ENCODE data around the gene WNT7A. TPM values are rescaled to one million over a fixed set of nuclear protein-coding genes. Genes with fewer than 3 reads are reported as not detected.

Gene WNT7A
- total and polyA plus RNA-seq, 3 donors from 2014 or later: 1.1 to 3.3 (median 1.1) TPM

DNA sequence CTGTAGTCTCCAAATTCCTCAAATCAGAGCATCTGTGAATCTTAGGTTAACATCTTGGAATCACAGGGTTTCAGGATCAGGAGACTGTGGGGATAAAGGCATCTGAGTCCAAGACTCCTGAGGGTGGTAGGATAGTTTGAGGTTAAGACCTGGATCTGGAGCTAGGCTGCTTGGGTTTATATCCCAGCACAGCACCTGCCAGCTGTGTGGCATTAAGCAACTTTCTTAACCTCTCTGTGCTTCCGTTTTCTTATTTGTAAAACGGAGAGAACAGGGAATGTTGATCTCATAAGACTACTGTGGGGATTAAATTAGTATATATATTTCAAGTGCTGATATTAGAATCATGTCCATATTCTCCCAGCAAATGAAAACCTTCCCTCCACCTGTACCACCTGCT is 33.6 kb downstream of the WNT7A start:
- no peaks in the 10 kb centered on the region for H3K9me3 ChIP-seq
- intact Hi-C loops (cut with DNase I; ENCODE audit: low total_unique reads): no loop called here
- no peaks in the 10 kb centered on the region for H3K4me1 ChIP-seq
- H3K36me3 ChIP-seq (ENCODE audit: low read depth, missing control alignments): no peaks in the 10 kb centered on the region
- DNase-seq: no peak
- H3K27ac ChIP-seq: no peak overlapping the region
- WGBS, 2 donors: 80 to 95% methylated on average over 2 of the region's 2 CpGs
- TF ChIP-seq, protein P1, sequence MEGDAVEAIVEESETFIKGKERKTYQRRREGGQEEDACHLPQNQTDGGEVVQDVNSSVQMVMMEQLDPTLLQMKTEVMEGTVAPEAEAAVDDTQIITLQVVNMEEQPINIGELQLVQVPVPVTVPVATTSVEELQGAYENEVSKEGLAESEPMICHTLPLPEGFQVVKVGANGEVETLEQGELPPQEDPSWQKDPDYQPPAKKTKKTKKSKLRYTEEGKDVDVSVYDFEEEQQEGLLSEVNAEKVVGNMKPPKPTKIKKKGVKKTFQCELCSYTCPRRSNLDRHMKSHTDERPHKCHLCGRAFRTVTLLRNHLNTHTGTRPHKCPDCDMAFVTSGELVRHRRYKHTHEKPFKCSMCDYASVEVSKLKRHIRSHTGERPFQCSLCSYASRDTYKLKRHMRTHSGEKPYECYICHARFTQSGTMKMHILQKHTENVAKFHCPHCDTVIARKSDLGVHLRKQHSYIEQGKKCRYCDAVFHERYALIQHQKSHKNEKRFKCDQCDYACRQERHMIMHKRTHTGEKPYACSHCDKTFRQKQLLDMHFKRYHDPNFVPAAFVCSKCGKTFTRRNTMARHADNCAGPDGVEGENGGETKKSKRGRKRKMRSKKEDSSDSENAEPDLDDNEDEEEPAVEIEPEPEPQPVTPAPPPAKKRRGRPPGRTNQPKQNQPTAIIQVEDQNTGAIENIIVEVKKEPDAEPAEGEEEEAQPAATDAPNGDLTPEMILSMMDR (IDR thresholded peaks at IDR 0.05): no peak
- TF ChIP-seq POLR2A (IDR thresholded peaks at IDR 0.05): no peak
- no peak overlapping the region for H3K4me3 ChIP-seq
- no peaks in the 10 kb centered on the region for H3K27me3 ChIP-seq

DNA sequence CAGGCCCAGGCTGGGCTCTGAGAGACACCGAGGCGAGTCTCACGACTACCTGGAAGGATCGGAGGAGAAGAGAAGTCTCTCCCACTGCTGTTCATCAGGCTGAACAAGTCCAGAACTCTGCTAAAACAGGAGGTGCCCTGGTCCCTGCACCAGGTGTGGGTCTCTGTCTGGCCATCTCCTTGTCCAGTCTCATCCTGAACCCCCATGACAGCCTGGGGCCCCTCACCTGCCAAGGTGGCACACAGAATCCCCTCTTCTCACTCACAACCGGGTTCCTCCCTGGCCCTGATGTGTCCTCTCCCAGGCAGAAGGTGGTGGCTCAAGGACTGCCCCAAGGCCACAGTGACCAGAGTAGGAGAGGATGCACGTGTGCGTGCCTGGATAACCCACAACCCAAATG is 34.1 kb downstream of the WNT7A start:
- Histone ChIP-seq H3K4me1 (no peaks in the 10 kb centered on the region), H3K27me3 (no peaks in the 10 kb centered on the region), H3K36me3 (ENCODE audit: low read depth, missing control alignments) (no peaks in the 10 kb centered on the region), H3K27ac (no peak overlapping the region), H3K9me3 (no peaks in the 10 kb centered on the region), H3K4me3 (no peak overlapping the region)
- no peak for DNase-seq
- TF ChIP-seq, protein P1 (IDR thresholded peaks at IDR 0.05): no peak
- TF ChIP-seq POLR2A (IDR thresholded peaks at IDR 0.05): no peak
- intact Hi-C loops (cut with DNase I; ENCODE audit: low total_unique reads): no loop called here
- WGBS, 2 donors: 80 to 92% methylated on average over 2 to 7 of the region's 7 CpGs

DNA sequence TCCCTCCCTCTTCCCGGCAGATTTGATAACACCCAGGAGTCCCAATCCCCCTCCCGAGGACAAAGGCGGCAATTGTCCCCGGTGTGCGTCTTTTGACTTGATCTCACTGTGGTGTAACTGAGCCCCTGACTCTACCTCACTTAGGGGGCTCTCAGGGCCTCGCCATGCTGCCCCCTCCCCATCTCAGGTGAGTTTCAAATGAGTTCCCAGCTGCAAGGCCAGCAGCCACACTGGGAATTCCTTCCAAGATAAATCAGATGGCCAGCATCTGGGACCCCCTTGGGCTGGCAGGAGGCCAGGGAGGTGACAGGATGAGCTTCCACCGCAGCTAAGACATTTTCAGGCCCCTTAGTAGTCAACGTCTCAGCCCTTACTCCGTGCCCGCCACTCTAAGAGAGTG is 35.0 kb downstream of the WNT7A start:
- no peak overlapping the region for H3K4me3 ChIP-seq
- no peaks in the 10 kb centered on the region for H3K4me1 ChIP-seq
- intact Hi-C loops (cut with DNase I; ENCODE audit: low total_unique reads): no loop called here
- WGBS, 2 donors: 65 to 67% methylated on average over 10 of the region's 10 CpGs
- DNase-seq: no peak
- no peaks in the 10 kb centered on the region for H3K27me3 ChIP-seq
- TF ChIP-seq, protein P1 (IDR thresholded peaks at IDR 0.05): no peak
- TF ChIP-seq POLR2A (IDR thresholded peaks at IDR 0.05): no peak
- H3K36me3 ChIP-seq (ENCODE audit: low read depth, missing control alignments): no peaks in the 10 kb centered on the region
- H3K27ac ChIP-seq: no peak overlapping the region
- H3K9me3 ChIP-seq: no peaks in the 10 kb centered on the region

DNA sequence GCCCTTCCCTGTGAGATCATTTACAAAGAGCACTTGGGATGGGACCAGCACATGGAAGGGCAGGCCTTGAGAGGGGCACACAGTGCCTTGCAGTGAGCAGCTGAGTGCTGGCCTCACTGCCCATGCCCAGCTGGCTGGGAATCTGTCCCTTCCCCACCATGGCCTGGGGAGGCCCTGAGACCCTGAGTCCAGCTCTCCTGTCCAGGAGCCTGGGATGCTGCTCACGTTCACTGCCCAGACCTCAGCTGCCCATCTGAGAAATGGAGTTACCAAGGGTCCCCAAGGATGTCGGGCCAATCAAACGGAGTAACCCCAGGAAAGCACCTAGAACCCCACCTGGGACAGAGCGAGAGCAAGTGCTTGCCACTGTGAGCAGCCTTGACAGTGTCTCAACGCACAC is 35.6 kb downstream of the WNT7A start:
- WGBS, 2 donors: 80 to 91% methylated on average over 3 to 5 of the region's 5 CpGs

DNA sequence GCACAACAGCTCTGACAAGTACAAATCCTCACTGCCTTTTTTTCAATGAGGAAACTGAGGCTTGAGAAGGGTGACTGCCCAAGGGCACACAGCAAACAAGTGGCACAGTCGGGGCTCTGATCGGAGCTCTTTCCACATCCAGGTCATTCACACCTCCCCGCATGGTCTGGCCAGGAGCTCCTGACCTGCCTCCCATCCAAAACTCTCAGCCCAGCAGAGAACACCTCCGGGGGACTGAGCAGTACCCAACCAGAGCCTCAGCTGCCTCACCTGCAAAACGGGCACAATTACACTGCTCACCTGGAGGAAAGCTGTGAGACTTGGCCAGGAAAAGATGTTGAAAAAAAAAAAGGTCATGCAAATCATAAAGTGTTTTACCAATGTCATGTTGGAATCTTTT is 36.5 kb downstream of the WNT7A start:
- H3K4me1 ChIP-seq: no peaks in the 10 kb centered on the region
- no peaks in the 10 kb centered on the region for H3K36me3 ChIP-seq (ENCODE audit: low read depth, missing control alignments)
- intact Hi-C loops (cut with DNase I; ENCODE audit: low total_unique reads): no loop called here
- DNase-seq: no peak
- no peak overlapping the region for H3K27ac ChIP-seq
- H3K4me3 ChIP-seq: no peak overlapping the region
- 74 to 89% methylated on average over 5 of the region's 5 CpGs for WGBS, 2 donors
- no peaks in the 10 kb centered on the region for H3K27me3 ChIP-seq
- TF ChIP-seq, protein P1 (IDR thresholded peaks at IDR 0.05): no peak
- no peak for TF ChIP-seq POLR2A (IDR thresholded peaks at IDR 0.05)
- H3K9me3 ChIP-seq: no peaks in the 10 kb centered on the region

More for the DNA sequence above, 35.6 kb downstream of the WNT7A start:
- DNase-seq: no peak
- Histone ChIP-seq H3K36me3 (ENCODE audit: low read depth, missing control alignments) (no peaks in the 10 kb centered on the region), H3K27me3 (no peaks in the 10 kb centered on the region), H3K4me1 (no peaks in the 10 kb centered on the region), H3K9me3 (no peaks in the 10 kb centered on the region), H3K27ac (no peak overlapping the region), H3K4me3 (no peak overlapping the region)
- intact Hi-C loops (cut with DNase I; ENCODE audit: low total_unique reads): no loop called here
- TF ChIP-seq POLR2A (IDR thresholded peaks at IDR 0.05): no peak
- TF ChIP-seq, protein P1 (IDR thresholded peaks at IDR 0.05): no peak
